Activated CD4-positive, alpha-beta memory T cell treated with anti-CD3 and anti-CD28 coated beads, Interleukin-2, amount 10 ng/mL, durations not matched to agents 7 days and 5 days (primary cell): Measurements from ENCODE around the gene SIGLEC10. TPM values are rescaled to one million over a fixed set of nuclear protein-coding genes. Genes with fewer than 3 reads are reported as not detected.
"Not testable (repeated sequence)": the region's sequence is repeated elsewhere in the genome, so short reads cannot be mapped to it uniquely, and the experiment has no call there.

Experiments used
- CTCF ChIA-PET: fragments of 350-600 bp; sonication (Branson Sonifier 250); formaldehyde crosslinking; loops from one replicate; lab custom pipeline; 2021; ENCODE audit warnings: antibody characterized with exemption, inconsistent platforms; lab: Charles Lee
- POLR2A ChIA-PET: fragments of 350-600 bp; sonication (Branson Sonifier 250); formaldehyde crosslinking; loops from one replicate; lab custom pipeline; 2021; ENCODE audit warnings: antibody characterized with exemption; lab: Charles Lee
- DNase-seq: peaks from one replicate; pipeline ENCODE4 v3.0.0-alpha.2; 2020
- H3K27ac Mint-ChIP-seq: one replicate; pipeline ENCODE4 v1.8.0; 2021; ENCODE audit warnings: mild to moderate bottlenecking, mixed read lengths
- H3K27me3 Mint-ChIP-seq: one replicate; pipeline ENCODE4 v1.8.0; 2021; ENCODE audit warnings: mixed read lengths
- H3K36me3 Mint-ChIP-seq: one replicate; pipeline ENCODE4 v1.8.0; 2021; ENCODE audit warnings: low read depth, mixed read lengths
- H3K4me1 Mint-ChIP-seq: one replicate; pipeline ENCODE4 v1.8.0; 2021; ENCODE audit warnings: mixed read lengths
- H3K4me3 Mint-ChIP-seq: one replicate; pipeline ENCODE4 v1.8.0; 2021; ENCODE audit warnings: mild to moderate bottlenecking, mixed read lengths
- H3K9me3 Mint-ChIP-seq: one replicate; pipeline ENCODE4 v1.8.0; 2021; ENCODE audit warnings: mixed read lengths
- total RNA-seq, 2 experiments: library from RNA; stranded (reverse); gene quantifications; one replicate each; pipeline ENCODE4 v1.2.3, GENCODE V29; 2021

Gene SIGLEC10
- total RNA-seq, 2 experiments from 2014 or later = 0.45 to 0.88 TPM

GRCh38 chr19:51456541-51457290 lies 39.3 kb upstream of the SIGLEC10 start:
- Mint-ChIP-seq H3K4me1 (no peaks in the 10 kb centered on the region), H3K27ac (no peak overlapping the region), H3K4me3 (no peak overlapping the region), H3K27me3 (peaks cover 2% of the 10 kb centered on the region), H3K9me3 (peaks cover 8% of the 10 kb centered on the region), H3K36me3 (no peaks in the 10 kb centered on the region)
- no peak for DNase-seq
- CTCF ChIA-PET = no interaction called here
- POLR2A ChIA-PET = no interaction called here

- H3K4me1 Mint-ChIP-seq = peaks cover 24% of the 10 kb centered on the region
- peaks cover 18% of the 10 kb centered on the region for H3K36me3 Mint-ChIP-seq
- H3K27me3 Mint-ChIP-seq = peaks cover 4% of the 10 kb centered on the region
- ChIA-PET CTCF (no interaction called here), POLR2A (interaction anchor here (1.0 kb wide), 1 partner anchor 10 kb away, joined by 3 read pairs; no protein-coding TSS in a partner anchor)
- no peak overlapping the region for H3K4me3 Mint-ChIP-seq
- peaks cover 21% of the 10 kb centered on the region for H3K9me3 Mint-ChIP-seq
- H3K27ac Mint-ChIP-seq = no peak overlapping the region
- DNase-seq = no peak
These were observed 33.4 kb upstream of the SIGLEC10 start for GRCh38 chr19:51450730-51451307.

DNA sequence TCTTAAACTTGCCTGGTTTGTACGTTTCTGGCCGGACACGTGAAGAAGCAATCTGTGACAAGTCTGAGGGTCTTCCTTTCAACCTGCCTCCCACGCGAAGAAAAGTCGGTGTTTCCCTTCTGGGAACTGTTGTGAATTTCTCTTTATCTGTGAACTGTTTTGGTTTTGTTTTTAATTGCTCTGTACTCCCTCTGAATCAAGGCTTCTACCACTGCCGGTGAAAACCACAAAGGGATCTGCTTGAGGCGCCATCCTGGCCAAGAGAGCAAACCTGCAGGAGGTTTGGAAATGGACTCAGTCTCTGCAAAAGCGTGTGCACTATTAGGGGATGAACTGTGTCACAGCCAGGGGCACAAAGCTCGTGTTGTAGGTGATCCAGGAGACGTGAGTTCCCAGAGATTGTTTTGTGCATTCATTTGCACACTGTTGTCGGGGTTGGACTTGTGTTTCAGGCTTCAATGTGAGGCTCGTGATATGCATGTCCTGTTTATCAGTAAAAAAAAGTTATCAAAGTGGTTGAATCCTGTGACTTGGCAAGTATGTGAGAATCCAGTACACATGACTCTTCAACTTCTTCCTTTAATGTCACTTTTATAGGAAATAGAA lies 31.1 kb upstream of the SIGLEC10 start:
- peak; percentile 49 for DNase-seq
- H3K27ac Mint-ChIP-seq = peak overlapping the region; percentile 74
- ChIA-PET POLR2A (interaction anchor here (0.6 to 1.0 kb wide), 2 partner anchors 21 to 88 kb away, joined by 4 read pairs; no protein-coding TSS in a partner anchor), CTCF (interaction anchor here (0.7 to 1.4 kb wide), 4 partner anchors 27 to 209 kb away, joined by 3 read pairs; no protein-coding TSS in a partner anchor)
- H3K4me3 Mint-ChIP-seq = peak overlapping the region; percentile 21
- H3K9me3 Mint-ChIP-seq = peaks cover 21% of the 10 kb centered on the region
- H3K36me3 Mint-ChIP-seq = peaks cover 25% of the 10 kb centered on the region
- peaks cover 24% of the 10 kb centered on the region for H3K4me1 Mint-ChIP-seq
- peaks cover 20% of the 10 kb centered on the region for H3K27me3 Mint-ChIP-seq

- Mint-ChIP-seq H3K4me1 (peaks cover 26% of the 10 kb centered on the region), H3K4me3 (peak overlapping the region; percentile 21), H3K36me3 (peaks cover 25% of the 10 kb centered on the region), H3K9me3 (peaks cover 22% of the 10 kb centered on the region), H3K27me3 (peaks cover 23% of the 10 kb centered on the region), H3K27ac (peak overlapping the region; percentile 74)
- no peak for DNase-seq
- CTCF ChIA-PET = interaction anchor here (0.7 to 1.4 kb wide), 3 partner anchors 26 to 209 kb away, joined by 3 read pairs; no protein-coding TSS in a partner anchor
- POLR2A ChIA-PET = no interaction called here
These were observed 30.6 kb upstream of the SIGLEC10 start for GRCh38 chr19:51448011-51448410.

- Mint-ChIP-seq H3K9me3 (peaks cover 21% of the 10 kb centered on the region), H3K36me3 (peaks cover 25% of the 10 kb centered on the region), H3K27me3 (peaks cover 26% of the 10 kb centered on the region), H3K4me1 (peaks cover 31% of the 10 kb centered on the region), H3K27ac (peak overlapping the region; percentile 5)
- DNase-seq, H3K4me3 Mint-ChIP-seq, POLR2A ChIA-PET: not testable (repeated sequence)
- CTCF ChIA-PET = interaction anchor here (0.7 to 1.2 kb wide), 2 partner anchors 26 to 210 kb away, joined by 3 read pairs; no protein-coding TSS in a partner anchor
These were observed 30.1 kb upstream of the SIGLEC10 start for GRCh38 chr19:51447510-51447909.

DNA sequence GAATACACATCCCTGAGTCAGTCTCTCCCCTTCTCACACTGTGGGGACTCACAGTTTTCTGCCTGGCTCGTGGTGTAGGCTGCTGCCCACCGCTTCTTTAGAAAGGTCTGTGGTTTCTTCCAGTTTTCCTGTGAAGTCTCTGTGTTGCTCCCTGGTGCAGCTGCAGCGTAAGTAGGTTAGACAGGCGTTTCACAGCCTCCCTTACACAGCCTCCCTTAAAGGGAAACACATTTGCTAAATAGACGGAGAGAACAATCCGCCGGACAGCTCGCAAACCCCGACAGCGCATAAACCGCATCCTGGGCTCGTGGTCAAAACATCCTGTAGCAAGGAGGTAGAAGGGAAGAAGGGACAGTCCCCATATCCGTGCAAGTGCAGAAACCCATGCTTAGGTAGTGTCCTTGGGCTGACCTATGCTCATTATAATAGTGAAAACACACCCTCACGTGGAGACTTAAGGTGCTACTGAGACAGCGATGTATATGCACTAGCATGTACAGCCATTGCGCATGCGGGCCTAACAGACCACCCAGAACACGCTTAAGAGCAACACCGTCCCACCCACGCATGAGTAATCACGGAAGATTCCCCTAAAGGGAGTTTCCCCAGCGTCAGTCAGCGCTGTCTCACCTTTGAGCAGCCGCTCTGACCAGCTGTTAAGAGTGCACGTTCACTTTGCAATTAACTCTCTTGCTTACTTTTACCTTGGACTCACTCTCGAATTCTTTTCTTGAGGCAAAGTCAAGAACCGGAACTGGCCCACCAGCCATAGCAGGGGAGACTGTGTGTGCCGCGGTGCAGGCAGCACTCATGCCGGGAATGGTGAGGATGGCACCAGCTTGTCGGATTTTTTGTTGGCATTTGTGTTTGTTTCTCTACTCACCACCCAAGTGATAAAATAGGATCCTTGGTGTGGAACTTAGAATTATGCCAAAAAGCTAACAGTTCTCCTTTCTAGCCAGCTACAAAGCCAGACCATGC lies 24.3 kb upstream of the SIGLEC10 start:
- Mint-ChIP-seq H3K27me3 (peaks cover 29% of the 10 kb centered on the region), H3K4me3 (peak overlapping the region; percentile 72), H3K27ac (peak overlapping the region; percentile 77), H3K9me3 (peaks cover 2% of the 10 kb centered on the region), H3K36me3 (peaks cover 8% of the 10 kb centered on the region), H3K4me1 (peaks cover 47% of the 10 kb centered on the region)
- CTCF ChIA-PET = interaction anchor here (0.7 to 7.0 kb wide), 10 partner anchors 20 to 283 kb away, joined by 3 to 57 read pairs (median 4); partner anchors contain the start of gene NKG7
- peak; percentile 95 for DNase-seq
- POLR2A ChIA-PET = interaction anchor here (0.7 to 3.0 kb wide), 6 partner anchors 9 to 99 kb away, joined by 3 to 24 read pairs (median 3); partner anchors contain the start of gene NKG7

- POLR2A ChIA-PET = interaction anchor here (1.2 to 3.0 kb wide), 4 partner anchors 9 to 98 kb away, joined by 3 to 24 read pairs (median 6); partner anchors contain the start of gene NKG7
These were observed 23.5 kb upstream of the SIGLEC10 start for GRCh38 chr19:51440846-51441409.

GRCh38 chr19:51440052-51440451 lies 22.6 kb upstream of the SIGLEC10 start:
- peaks cover 32% of the 10 kb centered on the region for H3K27me3 Mint-ChIP-seq
- no peak overlapping the region for H3K27ac Mint-ChIP-seq
- H3K36me3 Mint-ChIP-seq = peaks cover 3% of the 10 kb centered on the region
- no peak for DNase-seq
- POLR2A ChIA-PET = interaction anchor here (1.4 to 3.0 kb wide), 3 partner anchors 10 to 67 kb away, joined by 3 to 24 read pairs (median 8); partner anchors contain the start of gene NKG7
- CTCF ChIA-PET = interaction anchor here (0.6 to 7.0 kb wide), 9 partner anchors 19 to 284 kb away, joined by 3 to 57 read pairs (median 6); no protein-coding TSS in a partner anchor
- H3K4me3 Mint-ChIP-seq = no peak overlapping the region
- H3K9me3 Mint-ChIP-seq = peaks cover 2% of the 10 kb centered on the region
- H3K4me1 Mint-ChIP-seq = peaks cover 46% of the 10 kb centered on the region

More at GRCh38 chr19:51440846-51441409, 23.5 kb upstream of the SIGLEC10 start:
- Mint-ChIP-seq H3K27ac (peak overlapping the region; percentile 77), H3K27me3 (peaks cover 35% of the 10 kb centered on the region), H3K4me3 (peak overlapping the region; percentile 72), H3K9me3 (peaks cover 2% of the 10 kb centered on the region), H3K4me1 (peaks cover 46% of the 10 kb centered on the region), H3K36me3 (peaks cover 7% of the 10 kb centered on the region)
- CTCF ChIA-PET = interaction anchor here (0.7 to 7.0 kb wide), 9 partner anchors 20 to 285 kb away, joined by 3 to 57 read pairs (median 6); no protein-coding TSS in a partner anchor
- DNase-seq = peak; percentile 32

GRCh38 chr19:51439021-51439465 lies 21.6 kb upstream of the SIGLEC10 start:
- Mint-ChIP-seq H3K27ac (no peak overlapping the region), H3K9me3 (peaks cover 2% of the 10 kb centered on the region), H3K27me3 (peaks cover 30% of the 10 kb centered on the region), H3K4me3 (no peak overlapping the region), H3K36me3 (peaks cover 3% of the 10 kb centered on the region), H3K4me1 (peaks cover 46% of the 10 kb centered on the region)
- ChIA-PET CTCF (interaction anchor here (1.1 to 7.0 kb wide), 8 partner anchors 12 to 223 kb away, joined by 3 to 57 read pairs (median 6); no protein-coding TSS in a partner anchor), POLR2A (interaction anchor here (1.1 kb wide), 1 partner anchor 19 kb away, joined by 3 read pairs; no protein-coding TSS in a partner anchor)
- peak; percentile 59 for DNase-seq

DNA sequence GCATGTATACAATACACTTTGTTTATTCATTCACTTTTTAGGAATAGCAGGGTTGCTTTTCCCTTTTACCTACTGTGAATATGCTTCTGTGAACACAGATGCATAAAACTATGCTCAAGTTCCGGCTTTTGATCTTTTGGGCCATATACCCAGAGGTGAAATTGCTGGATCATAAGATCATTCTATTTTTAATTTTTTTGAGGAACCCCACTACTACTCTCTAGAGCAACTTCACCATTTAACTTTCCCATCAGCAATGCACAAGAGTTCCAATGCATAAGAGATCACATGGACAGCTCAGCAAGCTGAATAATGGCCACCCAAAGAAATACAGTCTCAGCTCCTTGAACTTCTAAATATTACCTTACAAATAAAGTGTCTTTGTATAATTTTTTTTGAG lies 17.0 kb upstream of the SIGLEC10 start:
- H3K4me3 Mint-ChIP-seq = no peak overlapping the region
- peaks cover 19% of the 10 kb centered on the region for H3K27me3 Mint-ChIP-seq
- no peaks in the 10 kb centered on the region for H3K9me3 Mint-ChIP-seq
- peaks cover 10% of the 10 kb centered on the region for H3K4me1 Mint-ChIP-seq
- POLR2A ChIA-PET = no interaction called here
- CTCF ChIA-PET = interaction anchor here (0.6 kb wide), 1 partner anchor 14 kb away, joined by 3 read pairs; no protein-coding TSS in a partner anchor
- no peak overlapping the region for H3K27ac Mint-ChIP-seq
- no peaks in the 10 kb centered on the region for H3K36me3 Mint-ChIP-seq
- DNase-seq = no peak

DNA sequence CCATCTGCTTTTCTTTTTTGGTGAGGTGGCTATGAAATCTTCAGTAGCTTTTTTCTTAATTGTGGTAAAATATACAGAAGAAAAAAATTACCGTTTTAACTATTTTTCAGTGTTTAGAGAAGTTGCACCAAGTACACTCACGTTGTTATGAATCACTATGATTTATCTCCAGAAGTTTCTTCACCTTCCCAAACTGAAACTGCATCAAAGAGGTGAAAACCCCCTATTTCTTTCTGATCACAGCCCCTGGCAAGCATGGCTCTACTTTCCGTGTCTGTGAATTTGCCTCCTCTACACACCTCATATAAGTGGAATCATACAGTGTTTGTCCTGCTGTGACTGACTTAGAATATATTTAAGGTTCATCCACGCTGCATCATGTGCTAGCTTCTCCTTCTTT lies 15.6 kb upstream of the SIGLEC10 start:
- H3K27me3 Mint-ChIP-seq = peaks cover 20% of the 10 kb centered on the region
- ChIA-PET CTCF (no interaction called here), POLR2A (no interaction called here)
- H3K4me1 Mint-ChIP-seq = no peaks in the 10 kb centered on the region
- H3K9me3 Mint-ChIP-seq = no peaks in the 10 kb centered on the region
- H3K36me3 Mint-ChIP-seq = no peaks in the 10 kb centered on the region
- no peak overlapping the region for H3K27ac Mint-ChIP-seq
- no peak for DNase-seq
- no peak overlapping the region for H3K4me3 Mint-ChIP-seq
